Right renal pelvis (tissue), 4 donors: ENCODE results near the gene ALDH1A2. TPM values are rescaled to one million over a fixed set of nuclear protein-coding genes. Genes with fewer than 3 reads are reported as not detected.

Experiments used
- DNase-seq, 4 donors: peaks; one replicate each; pipeline ENCODE4 v3.0.0-alpha.2; 2013; ENCODE audit warnings: low read depth in 4 of 4, low spot score in 3 of 4, missing footprints in 1 of 4
- polyA plus RNA-seq, 4 donors: library from polyadenylated mRNA; unstranded; fragments of 120-200 nt; gene quantifications; one replicate each; pipeline ENCODE4 v1.2.1, GENCODE V29; 2013; ENCODE audit not compliant: insufficient read length in 4 of 4

ALDH1A2 gene
- polyA plus RNA-seq, 4 donors: 256 to 341 (median 308) TPM

GRCh38 chr15:57948351-57949289, 116.9 kb downstream of the ALDH1A2 start:
- DNase-seq: no peak

GRCh38 chr15:57947781-57948180, 117.7 kb downstream of the ALDH1A2 start:
- no peak for DNase-seq

GRCh38 chr15:57947282-57947681, 118.2 kb downstream of the ALDH1A2 start:
- DNase-seq: no peak

- DNase-seq: no peak
These were observed 118.9 kb downstream of the ALDH1A2 start for GRCh38 chr15:57946491-57947048.

GRCh38 chr15:57945616-57946015, 119.9 kb downstream of the ALDH1A2 start:
- no peak for DNase-seq

GRCh38 chr15:57943754-57944420, 121.6 kb downstream of the ALDH1A2 start:
- DNase-seq: no peak

- DNase-seq: no peak
These were observed 122.3 kb downstream of the ALDH1A2 start for GRCh38 chr15:57943171-57943570.

GRCh38 chr15:57941816-57942215, 123.7 kb downstream of the ALDH1A2 start:
- DNase-seq: no peak

- DNase-seq: no peak
These were observed 133.2 kb downstream of the ALDH1A2 start for GRCh38 chr15:57932348-57932747.

GRCh38 chr15:57931570-57931969, 133.9 kb downstream of the ALDH1A2 start:
- DNase-seq: no peak

GRCh38 chr15:57927091-57927631, 138.3 kb downstream of the ALDH1A2 start:
- DNase-seq: no peak

GRCh38 chr15:57925650-57926049, 139.9 kb downstream of the ALDH1A2 start:
- DNase-seq: no peak

GRCh38 chr15:57924598-57924997, 140.9 kb downstream of the ALDH1A2 start:
- no peak for DNase-seq

- DNase-seq: no peak
These were observed 141.8 kb downstream of the ALDH1A2 start for GRCh38 chr15:57923750-57924149.

- peak in 2 of 4 donors; percentile 60 to 70 for DNase-seq
These were observed 142.2 kb downstream of the ALDH1A2 start for GRCh38 chr15:57923306-57923705.

GRCh38 chr15:57922776-57923175, 142.7 kb downstream of the ALDH1A2 start:
- no peak for DNase-seq

GRCh38 chr15:57921371-57921770, 144.1 kb downstream of the ALDH1A2 start:
- DNase-seq: no peak

- DNase-seq: no peak
These were observed 144.6 kb downstream of the ALDH1A2 start for GRCh38 chr15:57920911-57921310.

GRCh38 chr15:57919754-57920153, 145.8 kb downstream of the ALDH1A2 start:
- DNase-seq: no peak

GRCh38 chr15:57917998-57918397, 147.5 kb downstream of the ALDH1A2 start:
- DNase-seq: no peak

- DNase-seq: peak in 1 of 4 donors; percentile 40
These were observed 148.8 kb downstream of the ALDH1A2 start for GRCh38 chr15:57916695-57917094.
